GM21381 (cell line): ENCODE results near the gene JAM2.
A peak's percentile ranks its signal among the peaks of the same experiment; 100 is the strongest.
"Not testable (repeated sequence)": the region's sequence is repeated elsewhere in the genome, so short reads cannot be mapped to it uniquely, and the experiment has no call there.

Experiments
- ATAC-seq: cut with Tn5 transposase; IDR thresholded peaks from one replicate; pipeline ENCODE4 v1.9.1; 2021; ENCODE audit warnings: mild to moderate bottlenecking, moderate library complexity; ENCODE audit not compliant: unreplicated experiment

Gene JAM2, protein sequence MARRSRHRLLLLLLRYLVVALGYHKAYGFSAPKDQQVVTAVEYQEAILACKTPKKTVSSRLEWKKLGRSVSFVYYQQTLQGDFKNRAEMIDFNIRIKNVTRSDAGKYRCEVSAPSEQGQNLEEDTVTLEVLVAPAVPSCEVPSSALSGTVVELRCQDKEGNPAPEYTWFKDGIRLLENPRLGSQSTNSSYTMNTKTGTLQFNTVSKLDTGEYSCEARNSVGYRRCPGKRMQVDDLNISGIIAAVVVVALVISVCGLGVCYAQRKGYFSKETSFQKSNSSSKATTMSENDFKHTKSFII

GRCh38 chr21:25638660-25639550 is at the start of gene JAM2:
JAM2 (plus strand) TSS chr21:25639258; CDS start chr21:25639822, 564 bp downstream.
- ATAC-seq: peak; percentile 41

- ATAC-seq: no peak
Observed at GRCh38 chr21:25589887-25590286, 49.2 kb upstream of the JAM2 start.

- ATAC-seq: peak; percentile 94
Observed at GRCh38 chr21:25607151-25608043, 31.7 kb upstream of the JAM2 start, which contains the start of gene MRPL39. MRPL39 (minus strand) TSS chr21:25607481; CDS start chr21:25607475, 6 bp downstream.

DNA sequence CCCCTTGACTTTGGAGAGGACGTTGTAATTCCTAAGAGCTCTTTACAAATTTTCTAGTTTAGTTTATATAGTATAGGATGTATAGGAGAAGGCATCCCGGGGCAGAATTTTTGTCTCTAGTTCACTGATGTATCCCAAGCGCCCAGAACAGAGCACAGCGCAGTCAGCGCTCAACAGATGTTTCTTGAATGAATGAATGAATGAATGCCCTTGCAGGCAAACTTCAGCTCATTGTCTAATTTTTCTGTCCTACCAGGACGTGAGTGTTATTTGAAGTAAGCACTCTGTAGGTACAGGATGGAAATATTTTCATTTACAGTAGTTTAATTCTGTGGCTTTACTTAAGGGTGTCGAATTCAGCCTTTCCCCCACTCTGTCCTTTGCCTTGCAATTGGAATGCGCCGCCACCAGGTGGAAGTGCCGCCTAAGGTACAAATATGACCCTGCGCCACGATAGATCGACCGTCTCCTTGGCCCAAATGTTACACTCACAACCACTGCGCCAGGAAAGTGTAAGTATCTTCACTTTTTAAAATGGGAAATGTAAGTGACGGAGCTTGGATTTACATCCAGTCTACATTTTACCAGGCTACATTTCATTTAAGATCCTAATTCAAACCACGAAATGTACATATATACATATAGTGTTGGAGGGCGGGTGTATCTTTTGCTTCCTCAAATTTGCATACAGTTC is 30.9 kb upstream of the JAM2 start:
- peak; percentile 73 for ATAC-seq

DNA sequence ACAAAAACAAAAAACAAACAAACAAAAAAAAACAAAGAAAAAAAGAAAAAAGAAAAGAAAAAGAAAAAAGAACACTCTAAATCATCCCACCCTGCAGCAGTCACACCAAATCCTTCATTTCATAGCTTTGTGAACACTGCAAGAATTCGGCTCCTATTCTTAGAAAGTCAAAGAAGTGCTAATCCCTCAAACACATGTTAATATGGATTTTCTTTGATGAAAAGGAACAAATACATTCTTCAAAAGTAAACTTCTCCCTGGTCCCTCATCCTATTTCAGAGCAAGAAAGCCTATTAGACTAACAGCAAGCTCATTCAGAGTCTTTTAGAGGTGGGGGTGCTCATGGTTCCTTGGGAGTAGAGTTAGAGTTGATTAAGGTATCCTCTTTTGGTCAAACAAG is 24.6 kb upstream of the JAM2 start:
- no peak for ATAC-seq

DNA sequence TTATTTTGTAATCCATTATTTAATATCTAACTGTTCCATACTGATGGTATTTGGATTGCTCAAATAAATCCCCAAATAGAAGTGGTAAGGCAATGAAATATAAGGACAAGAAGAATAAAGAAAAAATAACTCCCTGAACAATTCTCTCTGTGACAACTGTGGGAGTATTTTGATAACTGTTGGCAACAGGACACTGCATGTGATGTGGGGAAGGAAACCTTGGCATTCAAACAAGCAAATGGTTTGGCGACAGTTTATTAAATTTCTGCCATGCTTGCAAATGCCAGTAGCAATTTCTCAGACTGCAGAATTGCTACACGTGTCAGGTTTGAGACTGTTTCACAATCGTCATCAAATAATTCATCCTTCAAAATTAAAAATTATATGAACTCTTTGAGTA is 23.2 kb upstream of the JAM2 start:
- ATAC-seq: no peak

- no peak for ATAC-seq
Observed at GRCh38 chr21:25619198-25619597, 19.9 kb upstream of the JAM2 start.

DNA sequence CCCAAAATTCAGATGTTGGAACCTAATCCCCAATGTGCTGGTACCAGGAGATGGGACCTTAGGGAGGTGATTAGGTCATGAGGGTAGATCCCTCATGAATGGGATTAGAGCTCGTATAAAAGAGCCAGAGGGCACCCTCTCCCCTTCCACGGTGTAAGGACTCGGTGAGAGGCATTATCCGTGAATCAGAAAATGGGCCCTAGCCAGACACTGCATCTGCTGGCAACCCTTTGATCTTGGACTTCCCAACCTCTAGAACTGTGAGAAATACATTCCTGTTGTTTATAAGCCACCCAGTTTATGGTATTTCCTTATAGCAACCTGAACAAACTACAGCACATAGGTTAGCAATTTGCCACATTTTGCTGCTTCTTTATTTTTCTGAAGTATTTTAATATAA is 14.5 kb upstream of the JAM2 start:
- no peak for ATAC-seq

DNA sequence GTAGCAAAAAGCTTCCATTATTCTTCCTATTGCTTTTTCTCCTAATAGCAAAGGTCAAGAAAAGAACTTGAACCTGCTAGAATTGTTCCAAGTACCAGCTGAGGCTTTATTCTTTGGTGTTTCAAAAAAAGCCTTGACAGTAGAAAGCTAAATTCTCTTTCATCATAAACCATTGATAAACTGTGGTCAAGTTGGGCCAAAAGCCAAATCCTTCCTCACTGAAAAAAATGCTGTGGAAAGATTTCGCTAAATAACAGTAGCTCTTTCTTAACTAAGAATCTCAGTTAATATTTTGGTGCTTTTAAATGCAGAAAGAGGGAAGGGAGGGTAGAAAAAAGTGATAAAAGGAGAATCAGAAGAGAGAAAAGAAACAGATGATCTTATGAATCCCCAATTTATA is 14.0 kb upstream of the JAM2 start:
- ATAC-seq: no peak

- not testable (repeated sequence) for ATAC-seq
Observed at GRCh38 chr21:25625776-25626555, 13.1 kb upstream of the JAM2 start.

DNA sequence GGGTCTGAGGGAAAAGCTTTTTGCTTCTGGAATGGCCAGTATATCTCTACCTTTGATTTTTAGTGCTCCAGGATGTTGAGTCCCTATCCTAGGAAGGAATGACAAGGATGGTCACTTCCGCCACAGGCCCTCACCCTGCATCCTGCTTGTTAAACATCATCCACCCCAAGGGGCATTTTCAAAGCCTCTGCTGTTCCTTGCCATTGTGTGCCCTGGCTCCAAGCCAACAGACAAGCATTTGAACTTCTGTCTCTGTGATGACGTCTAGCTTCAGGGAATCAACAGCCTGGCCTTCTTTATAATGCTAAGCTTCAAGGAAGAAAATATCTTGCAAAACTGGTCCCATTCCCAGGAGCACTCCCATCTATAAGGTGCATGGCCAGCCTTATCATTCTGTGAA is 12.3 kb upstream of the JAM2 start:
- ATAC-seq: no peak

GRCh38 chr21:25632296-25632695 is 6.8 kb upstream of the JAM2 start:
- ATAC-seq: no peak

GRCh38 chr21:25635310-25635709 is 3.7 kb upstream of the JAM2 start:
- no peak for ATAC-seq

- ATAC-seq: no peak
Observed at GRCh38 chr21:25636727-25637126, 2.3 kb upstream of the JAM2 start.

DNA sequence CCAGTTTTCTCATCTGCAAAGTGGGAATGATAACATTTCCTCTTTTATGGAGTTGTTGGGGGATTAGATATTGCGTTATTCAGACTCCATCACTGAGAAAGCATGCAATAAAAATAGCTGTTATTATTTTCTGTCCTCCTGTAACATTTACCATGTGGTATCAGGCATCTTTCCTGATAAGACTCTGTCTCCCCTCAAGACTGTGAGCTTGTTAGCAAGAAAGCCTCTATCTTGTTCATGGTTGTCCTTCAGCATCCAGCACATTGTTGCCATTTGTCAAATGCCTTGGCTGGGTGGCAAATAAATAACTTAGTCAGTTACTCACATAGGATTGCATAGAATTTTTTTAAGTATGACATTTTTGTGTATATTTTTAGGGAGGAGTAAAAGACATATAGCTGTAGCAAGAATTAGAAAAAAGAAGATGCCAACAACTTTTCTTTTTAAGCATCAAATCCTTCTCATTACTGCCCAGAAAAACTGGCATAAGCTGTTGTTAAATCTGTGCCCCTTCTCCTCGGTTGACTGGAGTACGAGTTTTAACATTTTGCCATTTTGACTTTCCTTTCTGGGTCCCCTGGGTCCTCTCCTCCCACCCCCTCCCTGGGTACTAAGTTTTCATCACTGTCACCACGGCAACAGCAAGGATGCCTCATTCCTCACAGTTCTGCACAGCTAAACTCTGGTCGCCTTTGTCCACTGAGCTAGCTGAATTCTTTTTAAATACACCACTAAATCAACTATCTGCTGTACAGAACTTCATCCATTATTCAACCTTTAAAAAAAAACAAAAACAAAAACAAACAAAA is 1.0 kb upstream of the JAM2 start:
- no peak for ATAC-seq

DNA sequence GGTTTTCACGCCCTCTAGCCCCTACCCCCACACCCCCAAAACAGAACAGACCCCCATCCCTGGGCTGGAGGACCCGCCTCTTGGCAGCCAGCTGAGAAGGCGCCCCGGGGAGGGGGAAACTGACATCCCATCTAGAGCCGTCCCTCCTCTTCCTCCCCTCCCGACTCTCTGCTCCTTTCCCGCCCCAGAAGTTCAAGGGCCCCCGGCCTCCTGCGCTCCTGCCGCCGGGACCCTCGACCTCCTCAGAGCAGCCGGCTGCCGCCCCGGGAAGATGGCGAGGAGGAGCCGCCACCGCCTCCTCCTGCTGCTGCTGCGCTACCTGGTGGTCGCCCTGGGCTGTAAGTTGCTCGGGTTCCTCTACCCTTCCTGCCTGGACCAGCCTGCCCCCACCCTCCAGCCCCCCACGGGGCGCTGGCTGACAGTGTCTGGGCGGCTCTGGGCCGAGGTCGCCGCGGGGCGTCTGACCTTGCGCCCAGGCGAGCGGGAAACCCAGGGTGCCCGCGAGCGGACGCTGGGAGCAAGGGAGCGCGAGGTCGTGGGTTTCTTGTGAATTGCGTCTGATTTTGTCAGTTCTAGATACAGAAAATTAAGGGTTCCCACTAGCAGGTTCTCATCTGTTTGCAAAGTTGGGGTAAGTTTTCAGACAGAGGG is 618 bp downstream of the JAM2 start:
- peak; percentile 75 for ATAC-seq

DNA sequence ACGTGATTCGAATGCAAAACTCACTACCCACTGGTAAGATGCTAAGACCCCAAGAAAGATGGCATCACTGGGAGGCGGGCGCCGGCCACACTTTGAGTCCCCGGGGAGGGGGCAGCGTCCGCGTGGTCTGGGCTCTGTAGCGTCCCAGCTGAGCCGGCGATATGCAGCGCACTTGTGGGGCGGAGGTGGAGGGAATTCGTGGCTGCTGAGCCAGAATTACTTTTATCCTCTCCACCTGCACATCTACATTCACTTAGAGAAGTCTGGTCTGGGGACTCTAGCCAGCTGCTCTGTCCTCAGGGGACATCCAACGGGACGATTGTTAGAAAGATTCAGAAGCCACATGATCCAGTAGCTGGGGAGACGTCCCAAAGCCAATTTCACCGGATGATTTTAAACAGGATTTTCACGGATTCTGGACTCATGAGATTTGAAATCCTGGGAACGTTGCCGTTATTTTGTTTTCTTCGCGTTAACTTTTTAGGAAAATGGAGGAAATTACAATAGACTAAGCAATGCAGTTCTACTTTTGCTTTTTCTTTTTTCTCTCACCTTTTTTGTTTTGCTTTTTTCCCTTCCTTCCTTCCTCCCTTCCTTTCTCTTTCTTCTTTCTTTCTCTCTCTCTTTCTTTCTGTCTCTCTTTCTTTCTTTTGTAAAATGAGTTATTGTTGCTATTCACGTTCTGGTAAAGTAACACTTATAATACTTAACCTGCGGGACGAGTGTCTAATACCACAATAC is 1.3 kb downstream of the JAM2 start:
- ATAC-seq: no peak

GRCh38 chr21:25640943-25641292 is 1.9 kb downstream of the JAM2 start:
- no peak for ATAC-seq
